Fibroblast of skin of left quadriceps (primary cell): ENCODE data around the gene FAM53A.

Experiments
- DNase-seq, 2 experiments: peaks; one replicate each; pipeline ENCODE4 v3.0.0-alpha.2; 2013; ENCODE audit warnings: low read depth in 2 of 2

Gene FAM53A

GRCh38 chr4:1660948-1661677, 23.0 kb downstream of the FAM53A start:
- no peak for DNase-seq

GRCh38 chr4:1659104-1660043, 24.7 kb downstream of the FAM53A start:
- DNase-seq: no peak

- DNase-seq: no peak
These were observed 25.5 kb downstream of the FAM53A start for GRCh38 chr4:1658581-1658980.

- DNase-seq: no peak
These were observed 26.0 kb downstream of the FAM53A start for GRCh38 chr4:1658146-1658545.

GRCh38 chr4:1656986-1657385, 27.1 kb downstream of the FAM53A start:
- DNase-seq: no peak

- no peak for DNase-seq
These were observed 28.0 kb downstream of the FAM53A start for GRCh38 chr4:1656132-1656531.

- DNase-seq: no peak
These were observed 28.4 kb downstream of the FAM53A start for GRCh38 chr4:1655676-1656075.

- no peak for DNase-seq
These were observed 29.0 kb downstream of the FAM53A start for GRCh38 chr4:1655081-1655480.

- DNase-seq: no peak
These were observed 29.7 kb downstream of the FAM53A start for GRCh38 chr4:1654216-1654955.

- DNase-seq: no peak
These were observed 30.3 kb downstream of the FAM53A start for GRCh38 chr4:1653776-1654175.

- no peak for DNase-seq
These were observed 32.0 kb downstream of the FAM53A start for GRCh38 chr4:1652088-1652487.

GRCh38 chr4:1651609-1652008, 32.5 kb downstream of the FAM53A start:
- DNase-seq: no peak

GRCh38 chr4:1648962-1649361, 35.2 kb downstream of the FAM53A start:
- DNase-seq: no peak

- no peak for DNase-seq
These were observed 36.7 kb downstream of the FAM53A start for GRCh38 chr4:1647432-1647831.

GRCh38 chr4:1646690-1647089, 37.4 kb downstream of the FAM53A start:
- no peak for DNase-seq

- no peak for DNase-seq
These were observed 39.0 kb downstream of the FAM53A start for GRCh38 chr4:1644891-1645657.

- DNase-seq: no peak
These were observed 40.0 kb downstream of the FAM53A start for GRCh38 chr4:1643971-1644735.

- DNase-seq: no peak
These were observed 41.7 kb downstream of the FAM53A start for GRCh38 chr4:1642196-1642951.

- no peak for DNase-seq
These were observed 42.4 kb downstream of the FAM53A start for GRCh38 chr4:1641671-1642070.
